Measurements from ENCODE around the gene DCAF16.
"Not testable (repeated sequence)": the region's sequence is repeated elsewhere in the genome, so short reads cannot be mapped to it uniquely, and the experiment has no call there.

The DCAF16 gene

DNA sequence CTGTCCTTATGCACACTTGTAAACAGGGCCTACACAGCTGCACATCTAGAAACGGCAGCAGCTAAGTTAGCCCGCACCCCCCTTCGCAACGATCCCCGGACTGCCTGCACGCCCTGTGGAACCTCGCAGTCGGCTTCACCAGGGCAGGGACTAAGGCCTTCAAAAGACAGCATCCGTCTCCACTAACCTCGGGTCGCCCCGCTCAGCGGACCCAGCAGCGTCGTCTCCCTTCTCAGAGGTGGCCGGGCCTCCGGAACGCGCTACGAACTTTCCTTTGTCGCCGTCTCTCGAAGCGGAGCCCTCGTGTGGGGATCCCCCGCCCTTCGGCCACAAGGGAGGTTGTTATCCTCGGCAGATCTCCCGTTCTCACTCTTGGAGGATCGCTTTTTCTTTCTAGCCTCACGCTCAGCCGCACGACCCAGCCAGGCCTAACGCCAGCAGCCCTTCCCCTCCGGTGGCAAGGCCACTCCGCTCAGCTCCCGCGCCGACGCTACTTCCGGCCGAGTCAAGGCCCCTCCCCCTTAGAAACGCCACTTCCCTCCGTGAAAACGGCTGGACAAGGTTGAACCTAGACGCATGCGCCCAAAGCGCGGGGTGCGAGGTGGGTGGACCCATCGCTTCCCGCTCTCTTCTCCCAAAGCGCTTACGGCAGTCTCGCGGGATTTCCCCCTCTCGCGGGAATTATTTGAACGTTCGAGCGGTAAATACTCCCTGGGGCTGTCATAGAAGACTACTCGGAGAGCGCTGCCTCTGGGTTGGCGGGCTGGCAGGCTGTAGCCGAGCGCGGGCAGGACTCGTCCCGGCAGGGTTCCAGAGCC lies at the start of gene DCAF16, which contains the start of gene NCAPG:
Gene DCAF16 (minus strand): TSS at position 498 of the 818 bp plus-strand sequence. CDS start 6,616 bp downstream, outside the sequence.
Gene NCAPG (plus strand): TSS at position 720 of the 818 bp plus-strand sequence. CDS start 99 bp downstream, outside the sequence.
- no peak for TF ChIP-seq EZH2phosphoT487 (IDR thresholded peaks at IDR 0.05; ENCODE audit: low read depth)
- TF ChIP-seq, protein P1, sequence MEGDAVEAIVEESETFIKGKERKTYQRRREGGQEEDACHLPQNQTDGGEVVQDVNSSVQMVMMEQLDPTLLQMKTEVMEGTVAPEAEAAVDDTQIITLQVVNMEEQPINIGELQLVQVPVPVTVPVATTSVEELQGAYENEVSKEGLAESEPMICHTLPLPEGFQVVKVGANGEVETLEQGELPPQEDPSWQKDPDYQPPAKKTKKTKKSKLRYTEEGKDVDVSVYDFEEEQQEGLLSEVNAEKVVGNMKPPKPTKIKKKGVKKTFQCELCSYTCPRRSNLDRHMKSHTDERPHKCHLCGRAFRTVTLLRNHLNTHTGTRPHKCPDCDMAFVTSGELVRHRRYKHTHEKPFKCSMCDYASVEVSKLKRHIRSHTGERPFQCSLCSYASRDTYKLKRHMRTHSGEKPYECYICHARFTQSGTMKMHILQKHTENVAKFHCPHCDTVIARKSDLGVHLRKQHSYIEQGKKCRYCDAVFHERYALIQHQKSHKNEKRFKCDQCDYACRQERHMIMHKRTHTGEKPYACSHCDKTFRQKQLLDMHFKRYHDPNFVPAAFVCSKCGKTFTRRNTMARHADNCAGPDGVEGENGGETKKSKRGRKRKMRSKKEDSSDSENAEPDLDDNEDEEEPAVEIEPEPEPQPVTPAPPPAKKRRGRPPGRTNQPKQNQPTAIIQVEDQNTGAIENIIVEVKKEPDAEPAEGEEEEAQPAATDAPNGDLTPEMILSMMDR (IDR thresholded peaks at IDR 0.05; ENCODE audit: low read depth, low read length): no peak
- peaks cover 44% of the 10 kb centered on the region for H4K20me1 ChIP-seq (ENCODE audit: insufficient read depth, low read length)

DNA sequence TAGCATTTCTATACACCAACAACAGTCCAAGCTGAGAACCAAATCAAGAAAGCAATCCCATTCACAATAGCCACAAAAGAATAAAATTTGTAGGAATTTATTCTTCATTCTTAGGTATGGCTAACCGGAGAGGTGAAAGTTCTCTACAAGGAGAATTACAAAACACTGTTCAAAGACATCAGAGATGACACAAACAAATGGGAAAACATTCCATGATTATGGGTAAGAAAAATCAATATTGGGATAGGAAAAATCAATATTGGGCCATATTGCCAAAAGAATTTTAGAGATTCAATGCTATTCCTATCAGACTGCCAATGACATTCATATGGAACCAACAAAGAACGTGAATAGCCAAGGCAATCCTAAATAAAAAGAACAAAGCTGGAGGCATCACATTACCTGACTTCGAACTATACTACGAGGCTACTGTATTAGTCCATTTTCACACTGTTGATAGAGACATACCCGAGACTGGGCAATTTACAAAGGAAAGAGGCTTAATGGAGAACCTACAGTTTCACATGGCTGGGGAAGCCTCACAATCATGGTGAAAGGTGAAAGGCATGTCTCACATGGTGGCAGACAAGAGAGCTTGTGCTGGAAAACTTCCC lies 49.3 kb upstream of the DCAF16 start:
- Histone ChIP-seq H4K20me1 (ENCODE audit: insufficient read depth, low read length) (no peaks in the 10 kb centered on the region), H3K4me3 (ENCODE audit: low read length) (no peak overlapping the region), H2AFZ (ENCODE audit: low read depth, low read length) (no peak overlapping the region), H3K4me1 (ENCODE audit: low read length) (no peaks in the 10 kb centered on the region), H3K9ac (ENCODE audit: low read length) (no peak overlapping the region), H3K27me3 (ENCODE audit: low read depth, low read length) (no peaks in the 10 kb centered on the region), H3K36me3 (replicated peaks; ENCODE audit: low read depth, low read length) (peaks cover 4% of the 10 kb centered on the region), H3K27ac (ENCODE audit: low read length) (no peak overlapping the region), H3K9me3 (ENCODE audit: insufficient read depth, low read length) (no peaks in the 10 kb centered on the region), H3K4me2 (ENCODE audit: low read length) (no peak overlapping the region), H3K79me2 (ENCODE audit: low read length) (no peaks in the 10 kb centered on the region)
- TF ChIP-seq, protein P1 (IDR thresholded peaks at IDR 0.05; ENCODE audit: low read depth, low read length): no peak
- no peak for TF ChIP-seq EZH2phosphoT487 (IDR thresholded peaks at IDR 0.05; ENCODE audit: low read depth)

More for the DNA sequence above, at the start of gene DCAF16, which contains the start of gene NCAPG:
- H3K4me3 ChIP-seq (ENCODE audit: low read length): peak within 1 kb of the TSS; percentile 96
- H3K4me1 ChIP-seq (ENCODE audit: low read length): peaks cover 26% of the 10 kb centered on the region
- H3K4me2 ChIP-seq (ENCODE audit: low read length): peak within 1 kb of the TSS; percentile 93
- H3K79me2 ChIP-seq (ENCODE audit: low read length): peaks cover 98% of the 10 kb centered on the region
- H3K9ac ChIP-seq (ENCODE audit: low read length): peak within 1 kb of the TSS; percentile 96
- H3K27ac ChIP-seq (ENCODE audit: low read length): peak within 1 kb of the TSS; percentile 80
- H2AFZ ChIP-seq (ENCODE audit: low read depth, low read length): peak within 1 kb of the TSS; percentile 35
- H3K27me3 ChIP-seq (ENCODE audit: low read depth, low read length): no peaks in the 10 kb centered on the region
- peaks cover 41% of the 10 kb centered on the region for H3K36me3 ChIP-seq (replicated peaks; ENCODE audit: low read depth, low read length)
- no peaks in the 10 kb centered on the region for H3K9me3 ChIP-seq (ENCODE audit: insufficient read depth, low read length)

DNA sequence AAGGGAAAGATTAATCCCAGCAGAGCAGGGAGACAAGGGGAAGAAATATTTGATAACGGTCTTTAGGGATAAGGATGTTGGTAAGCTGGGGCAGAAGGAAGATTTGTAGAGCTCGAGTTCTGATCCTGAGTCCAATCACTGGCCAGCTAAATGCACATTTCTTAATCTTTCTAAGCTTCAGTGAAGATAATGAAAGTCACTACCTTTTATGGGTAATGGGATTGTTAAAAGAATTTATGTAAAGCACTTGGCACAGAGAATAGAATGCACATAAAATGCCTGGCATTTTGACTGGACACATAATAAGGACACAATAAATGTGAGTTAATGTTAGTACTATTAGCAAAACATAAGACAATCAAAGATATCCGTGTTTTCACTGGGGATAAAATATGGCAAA lies 43.5 kb upstream of the DCAF16 start:
- H3K36me3 ChIP-seq (replicated peaks; ENCODE audit: low read depth, low read length): peaks cover 4% of the 10 kb centered on the region
- no peak overlapping the region for H3K4me3 ChIP-seq (ENCODE audit: low read length)
- no peaks in the 10 kb centered on the region for H3K4me1 ChIP-seq (ENCODE audit: low read length)
- no peaks in the 10 kb centered on the region for H3K27me3 ChIP-seq (ENCODE audit: low read depth, low read length)
- H3K9me3 ChIP-seq (ENCODE audit: insufficient read depth, low read length): no peaks in the 10 kb centered on the region
- H2AFZ ChIP-seq (ENCODE audit: low read depth, low read length): no peak overlapping the region
- no peaks in the 10 kb centered on the region for H3K79me2 ChIP-seq (ENCODE audit: low read length)
- no peak overlapping the region for H3K9ac ChIP-seq (ENCODE audit: low read length)
- no peaks in the 10 kb centered on the region for H4K20me1 ChIP-seq (ENCODE audit: insufficient read depth, low read length)
- no peak overlapping the region for H3K27ac ChIP-seq (ENCODE audit: low read length)
- H3K4me2 ChIP-seq (ENCODE audit: low read length): no peak overlapping the region
- TF ChIP-seq, protein P1 (IDR thresholded peaks at IDR 0.05; ENCODE audit: low read depth, low read length): no peak
- TF ChIP-seq EZH2phosphoT487 (IDR thresholded peaks at IDR 0.05; ENCODE audit: low read depth): no peak

DNA sequence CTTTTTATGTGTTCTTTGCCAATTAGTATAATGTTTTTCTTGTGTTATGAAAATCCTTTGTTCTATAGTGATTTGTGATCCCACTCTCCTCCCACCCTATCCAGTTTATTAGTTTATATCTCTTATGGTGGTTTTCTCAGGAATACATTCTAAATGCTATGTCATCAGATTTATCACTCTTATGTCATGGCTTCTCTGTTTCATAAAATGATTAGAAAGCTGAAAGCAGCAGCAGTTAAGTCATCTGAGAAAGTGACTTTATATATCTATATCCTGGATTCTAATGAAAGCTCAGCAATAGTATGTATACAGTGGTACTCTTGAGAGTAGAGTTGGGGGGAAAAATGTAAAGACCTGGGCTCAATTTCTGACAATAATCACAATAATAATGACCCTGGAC lies 41.4 kb upstream of the DCAF16 start:
- H3K4me3 ChIP-seq (ENCODE audit: low read length): no peak overlapping the region
- H3K79me2 ChIP-seq (ENCODE audit: low read length): no peaks in the 10 kb centered on the region
- H3K9ac ChIP-seq (ENCODE audit: low read length): no peak overlapping the region
- no peaks in the 10 kb centered on the region for H4K20me1 ChIP-seq (ENCODE audit: insufficient read depth, low read length)
- TF ChIP-seq, protein P1 (IDR thresholded peaks at IDR 0.05; ENCODE audit: low read depth, low read length): no peak
- TF ChIP-seq EZH2phosphoT487 (IDR thresholded peaks at IDR 0.05; ENCODE audit: low read depth): no peak
- no peak overlapping the region for H3K27ac ChIP-seq (ENCODE audit: low read length)
- H3K27me3 ChIP-seq (ENCODE audit: low read depth, low read length): no peaks in the 10 kb centered on the region
- H3K4me1 ChIP-seq (ENCODE audit: low read length): no peaks in the 10 kb centered on the region
- no peaks in the 10 kb centered on the region for H3K9me3 ChIP-seq (ENCODE audit: insufficient read depth, low read length)
- peaks cover 13% of the 10 kb centered on the region for H3K36me3 ChIP-seq (replicated peaks; ENCODE audit: low read depth, low read length)
- H2AFZ ChIP-seq (ENCODE audit: low read depth, low read length): no peak overlapping the region
- H3K4me2 ChIP-seq (ENCODE audit: low read length): no peak overlapping the region

DNA sequence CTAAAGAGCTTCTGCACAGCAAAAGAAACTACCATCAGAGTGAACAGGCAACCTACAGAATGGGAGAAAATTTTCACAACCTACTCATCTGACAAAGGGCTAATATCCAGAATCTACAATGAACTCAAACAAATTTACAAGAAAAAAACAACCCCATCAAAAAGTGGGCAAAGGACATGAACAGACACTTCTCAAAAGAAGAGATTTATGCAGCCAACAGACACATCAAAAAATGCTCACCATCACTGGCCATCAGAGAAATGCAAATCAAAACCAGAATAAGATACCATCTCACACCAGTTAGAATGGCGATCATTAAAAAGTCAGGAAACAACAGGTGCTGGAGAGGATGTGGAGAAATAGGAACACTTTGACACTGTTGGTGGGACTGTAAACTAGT lies 39.7 kb upstream of the DCAF16 start:
- peaks cover 23% of the 10 kb centered on the region for H3K36me3 ChIP-seq (replicated peaks; ENCODE audit: low read depth, low read length)
- not testable (repeated sequence) for H3K9ac ChIP-seq (ENCODE audit: low read length); H3K27me3 ChIP-seq (ENCODE audit: low read depth, low read length); H4K20me1 ChIP-seq (ENCODE audit: insufficient read depth, low read length); H3K79me2 ChIP-seq (ENCODE audit: low read length); H3K27ac ChIP-seq (ENCODE audit: low read length); H3K4me3 ChIP-seq (ENCODE audit: low read length); H3K4me2 ChIP-seq (ENCODE audit: low read length); H3K9me3 ChIP-seq (ENCODE audit: insufficient read depth, low read length); H2AFZ ChIP-seq (ENCODE audit: low read depth, low read length); H3K4me1 ChIP-seq (ENCODE audit: low read length)

Data from OCI-LY3 (cell line).